Measurements from ENCODE around the gene ERC2. TPM values are rescaled to one million over a fixed set of nuclear protein-coding genes. Genes with fewer than 3 reads are reported as not detected.

ERC2 gene
- polyA plus RNA-seq, 2 of the 4 experiments (the other 2 are of a cell fraction) = 0.16 TPM; not detected in 1

- H3K27ac ChIP-seq = no peak overlapping the region
- FAIRE-seq (no peak), DNase-seq (ENCODE audit: low read depth in 1 of 2, low spot score in 1 of 2) (no peak), ATAC-seq (no peak)
- CTCF ChIA-PET = no interaction called here
- no peak overlapping the region for H3K4me3 ChIP-seq
- TF ChIP-seq ZFP36 (IDR thresholded peaks at IDR 0.05; ENCODE audit: borderline replicate concordance, partially characterized antibody) = no peak
- H3K4me1 ChIP-seq = no peaks in the 10 kb centered on the region
- 0% methylated on average over 1 of the region's 1 CpG for WGBS (ENCODE audit: missing lambda C conversion rate)
- no peak overlapping the region for H3K4me2 ChIP-seq
- no peaks in the 10 kb centered on the region for H3K9me3 ChIP-seq
- POLR2A ChIA-PET = no interaction called here
Measured at GRCh38 chr3:55966566-55966965, 501.7 kb downstream of the ERC2 start.

- DNase-seq (ENCODE audit: low read depth in 1 of 2, low spot score in 1 of 2) = no peak
- 7% methylated on average over 5 of the region's 5 CpGs for WGBS (ENCODE audit: missing lambda C conversion rate)
- ChIA-PET CTCF (no interaction called here), POLR2A (no interaction called here)
- Histone ChIP-seq H3K4me3 (no peak overlapping the region), H3K27ac (no peak overlapping the region), H3K9me3 (no peaks in the 10 kb centered on the region), H3K4me1 (no peaks in the 10 kb centered on the region), H3K4me2 (no peak overlapping the region)
- TF ChIP-seq MAZ (IDR thresholded peaks at IDR 0.05; ENCODE audit: borderline replicate concordance, low read depth, low read length) (no peak), REST (IDR thresholded peaks at IDR 0.05) (no peak)
- FAIRE-seq = no peak
- no peak for ATAC-seq
Measured at GRCh38 chr3:55965776-55966175, 502.5 kb downstream of the ERC2 start.

- ChIA-PET CTCF (no interaction called here), POLR2A (no interaction called here)
- 6% methylated on average over 2 of the region's 2 CpGs for WGBS (ENCODE audit: missing lambda C conversion rate)
- TF ChIP-seq E2F6 (IDR thresholded peaks at IDR 0.05; ENCODE audit: borderline replicate concordance, low read depth) (no peak), BCL3 (IDR thresholded peaks at IDR 0.05) (no peak), MAX (IDR thresholded peaks at IDR 0.05) (no peak), FOSL2 (IDR thresholded peaks at IDR 0.05) (no peak), FOSL2 (CRISPR knock-in tag; IDR thresholded peaks at IDR 0.05) (no peak), JUN (IDR thresholded peaks at IDR 0.05) (no peak), FOSB (CRISPR knock-in tag; IDR thresholded peaks at IDR 0.05) (no peak), SREBF2 (IDR thresholded peaks at IDR 0.05) (no peak), ELK1 (IDR thresholded peaks at IDR 0.05; ENCODE audit: low read depth, low read length) (no peak), JUNB (IDR thresholded peaks at IDR 0.05) (no peak), CHD4 (IDR thresholded peaks at IDR 0.05; ENCODE audit: borderline replicate concordance) (no peak), RAD21 (conservative IDR thresholded peaks at IDR 0.05 in 1 of 2, IDR thresholded peaks at IDR 0.05 in 1 of 2) (no peak), RFX5 (IDR thresholded peaks at IDR 0.05) (no peak), HOXB13 (CRISPR knock-in tag; IDR thresholded peaks at IDR 0.05; ENCODE audit: low read depth) (no peak), EHMT2 (IDR thresholded peaks at IDR 0.05; ENCODE audit: low read depth) (no peak), ZNF302 (CRISPR knock-in tag; IDR thresholded peaks at IDR 0.05) (no peak), ATOH8 (CRISPR knock-in tag; IDR thresholded peaks at IDR 0.05; ENCODE audit: low read depth) (no peak)
- H3K4me2 ChIP-seq = no peak overlapping the region
- DNase-seq (ENCODE audit: low read depth in 1 of 2, low spot score in 1 of 2) (no peak), FAIRE-seq (no peak), ATAC-seq (no peak)
- no peak overlapping the region for H3K27ac ChIP-seq
- H3K4me1 ChIP-seq = no peaks in the 10 kb centered on the region
- no peaks in the 10 kb centered on the region for H3K9me3 ChIP-seq
- no peak overlapping the region for H3K4me3 ChIP-seq
Measured at GRCh38 chr3:55964491-55964985, 503.7 kb downstream of the ERC2 start.
